ENCODE results near the gene JKAMP.

JKAMP gene

DNA sequence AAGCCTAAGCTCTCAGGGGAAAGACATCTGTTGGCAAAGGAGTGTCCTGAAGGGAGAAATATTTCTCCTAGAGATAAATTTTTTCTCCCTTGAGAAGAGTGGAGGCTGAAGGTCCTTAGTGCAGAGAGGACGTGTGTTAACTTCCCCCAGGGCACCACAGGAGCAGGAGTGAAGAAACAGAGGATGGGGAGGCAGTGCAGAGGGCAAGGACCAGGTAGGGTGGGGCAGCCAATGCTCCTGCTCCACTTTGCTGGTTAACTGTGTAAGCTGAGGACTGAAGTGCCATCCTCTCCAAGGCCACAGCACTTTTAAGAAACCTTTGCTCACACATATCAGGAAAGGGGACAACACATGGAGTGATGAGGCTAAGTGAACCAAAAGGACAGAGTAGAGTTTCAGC is 4.2 kb upstream of the JKAMP start:
- WGBS, 2 experiments: 62 to 64% methylated on average over 1 of the region's 1 CpG
- H3K27me3 ChIP-seq (ENCODE audit: control insufficient read depth, insufficient read depth, low read length, poor library complexity, severe bottlenecking): no peaks in the 10 kb centered on the region

DNA sequence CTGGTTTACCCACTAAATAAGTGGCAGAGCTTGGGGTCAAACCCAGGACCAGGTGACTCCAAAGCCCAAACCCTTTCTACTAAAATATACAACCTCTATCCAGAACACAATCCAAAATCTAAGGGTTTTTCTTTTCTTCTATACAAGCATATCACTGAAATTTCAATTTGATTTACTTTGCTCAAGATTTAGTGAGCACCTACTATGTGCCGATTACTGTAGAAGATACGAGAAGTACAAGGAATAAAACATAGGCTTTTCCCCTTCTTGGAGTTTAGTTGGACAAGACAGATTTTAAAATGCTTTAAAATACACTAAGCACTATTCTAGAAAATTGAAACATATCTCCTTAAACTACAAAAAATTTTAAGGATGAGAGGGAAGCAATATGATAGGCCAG is 2.9 kb upstream of the JKAMP start:
- Histone ChIP-seq H3K4me1 (ENCODE audit: control insufficient read depth, insufficient read depth, low read length) (no peaks in the 10 kb centered on the region), H3K36me3 (ENCODE audit: control insufficient read depth, insufficient read depth, low read length) (peaks cover 5% of the 10 kb centered on the region), H3K4me3 (ENCODE audit: insufficient read depth, low read depth, low read length) (no peak overlapping the region), H3K27ac (ENCODE audit: insufficient read depth, low read depth, low read length, poor library complexity, severe bottlenecking) (no peak overlapping the region), H3K9me3 (ENCODE audit: control insufficient read depth, low read length) (no peaks in the 10 kb centered on the region), H3K27me3 (ENCODE audit: control insufficient read depth, insufficient read depth, low read length, poor library complexity, severe bottlenecking) (no peaks in the 10 kb centered on the region)
- 100% methylated on average over 2 of the region's 2 CpGs for WGBS, 2 experiments

More for the DNA sequence above, 4.2 kb upstream of the JKAMP start:
- Histone ChIP-seq H3K27ac (ENCODE audit: insufficient read depth, low read depth, low read length, poor library complexity, severe bottlenecking) (no peak overlapping the region), H3K4me1 (ENCODE audit: control insufficient read depth, insufficient read depth, low read length) (no peaks in the 10 kb centered on the region), H3K36me3 (ENCODE audit: control insufficient read depth, insufficient read depth, low read length) (peaks cover 5% of the 10 kb centered on the region), H3K4me3 (ENCODE audit: insufficient read depth, low read depth, low read length) (no peak overlapping the region), H3K9me3 (ENCODE audit: control insufficient read depth, low read length) (no peaks in the 10 kb centered on the region)

DNA sequence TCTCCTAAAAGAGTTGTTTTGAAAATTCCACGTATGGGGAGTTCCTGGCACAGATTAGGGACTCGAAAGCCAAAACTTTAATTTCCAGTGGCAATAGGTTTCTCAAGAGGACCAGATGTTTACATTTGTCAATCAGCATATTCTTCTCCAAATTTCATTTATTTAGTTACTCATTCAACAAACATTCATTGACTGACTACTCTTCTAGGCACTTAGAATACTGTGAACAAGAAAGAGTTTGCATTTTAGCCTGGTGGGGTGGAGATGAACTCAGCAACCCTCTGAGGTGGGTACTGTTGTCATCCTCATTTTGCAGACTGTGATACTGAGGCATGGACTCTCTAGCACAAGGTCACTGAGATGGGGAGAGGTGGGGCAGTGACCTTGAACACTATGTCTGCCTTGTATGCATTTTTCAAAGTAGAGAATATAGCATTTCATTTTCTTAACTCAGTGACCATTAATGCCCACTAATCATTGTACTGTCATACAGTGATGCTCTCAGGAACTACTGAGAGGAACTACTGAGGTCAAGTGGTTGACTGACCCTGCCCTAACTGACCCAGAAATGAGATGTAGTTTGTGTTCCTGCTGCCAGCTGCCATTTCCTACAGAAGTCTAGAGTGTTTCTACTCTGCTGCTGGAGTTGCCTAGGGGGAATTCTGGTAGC is 2.3 kb upstream of the JKAMP start:
- H3K4me1 ChIP-seq (ENCODE audit: control insufficient read depth, insufficient read depth, low read length): no peaks in the 10 kb centered on the region
- 90 to 96% methylated on average over 2 of the region's 2 CpGs for WGBS, 2 experiments
- no peak overlapping the region for H3K4me3 ChIP-seq (ENCODE audit: insufficient read depth, low read depth, low read length)
- H3K36me3 ChIP-seq (ENCODE audit: control insufficient read depth, insufficient read depth, low read length): peaks cover 5% of the 10 kb centered on the region
- H3K9me3 ChIP-seq (ENCODE audit: control insufficient read depth, low read length): no peaks in the 10 kb centered on the region
- no peak overlapping the region for H3K27ac ChIP-seq (ENCODE audit: insufficient read depth, low read depth, low read length, poor library complexity, severe bottlenecking)
- H3K27me3 ChIP-seq (ENCODE audit: control insufficient read depth, insufficient read depth, low read length, poor library complexity, severe bottlenecking): no peaks in the 10 kb centered on the region

DNA sequence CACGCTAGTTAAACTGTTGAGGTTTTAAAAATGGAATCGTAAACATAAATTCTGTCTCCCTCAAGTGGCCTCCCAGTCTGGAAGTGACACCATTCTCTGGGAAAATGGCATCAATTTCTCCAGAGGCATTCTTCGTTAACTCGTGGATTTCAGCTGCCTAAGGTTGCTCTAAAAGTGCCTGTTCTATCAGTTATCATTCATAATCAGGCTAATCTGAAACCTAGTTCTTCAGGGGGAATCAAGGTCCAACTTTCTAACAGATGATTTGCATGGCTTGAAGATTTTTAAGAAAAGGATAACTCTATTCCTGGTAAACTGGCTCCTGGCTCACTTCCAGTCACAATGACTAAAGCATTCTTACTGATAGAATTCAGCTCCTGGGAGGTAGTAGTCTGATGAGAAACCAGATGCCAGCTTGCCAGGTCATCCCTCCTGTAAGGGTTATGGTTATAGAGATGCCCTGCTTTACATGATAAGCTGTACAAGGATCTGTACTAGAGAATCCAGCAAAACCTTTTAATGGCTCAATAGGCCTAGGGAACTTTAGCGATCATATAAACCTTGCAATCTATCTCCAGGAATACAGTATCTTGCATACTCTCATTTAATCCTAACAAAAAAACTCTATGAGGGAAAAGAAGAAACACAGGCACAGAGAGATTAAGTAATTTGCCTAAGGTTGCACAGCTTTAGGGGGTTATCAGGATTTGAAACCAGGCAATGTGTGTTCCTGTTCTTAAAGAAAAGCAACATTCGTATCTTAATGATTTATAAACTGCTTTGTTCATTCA is 1.6 kb upstream of the JKAMP start:
- H3K4me3 ChIP-seq (ENCODE audit: insufficient read depth, low read depth, low read length): peak overlapping the region; percentile 90
- no peaks in the 10 kb centered on the region for H3K9me3 ChIP-seq (ENCODE audit: control insufficient read depth, low read length)
- peaks cover 5% of the 10 kb centered on the region for H3K36me3 ChIP-seq (ENCODE audit: control insufficient read depth, insufficient read depth, low read length)
- no peaks in the 10 kb centered on the region for H3K27me3 ChIP-seq (ENCODE audit: control insufficient read depth, insufficient read depth, low read length, poor library complexity, severe bottlenecking)
- H3K27ac ChIP-seq (ENCODE audit: insufficient read depth, low read depth, low read length, poor library complexity, severe bottlenecking): no peak overlapping the region
- no peaks in the 10 kb centered on the region for H3K4me1 ChIP-seq (ENCODE audit: control insufficient read depth, insufficient read depth, low read length)
- 83 to 91% methylated on average over 5 of the region's 6 CpGs for WGBS, 2 experiments

DNA sequence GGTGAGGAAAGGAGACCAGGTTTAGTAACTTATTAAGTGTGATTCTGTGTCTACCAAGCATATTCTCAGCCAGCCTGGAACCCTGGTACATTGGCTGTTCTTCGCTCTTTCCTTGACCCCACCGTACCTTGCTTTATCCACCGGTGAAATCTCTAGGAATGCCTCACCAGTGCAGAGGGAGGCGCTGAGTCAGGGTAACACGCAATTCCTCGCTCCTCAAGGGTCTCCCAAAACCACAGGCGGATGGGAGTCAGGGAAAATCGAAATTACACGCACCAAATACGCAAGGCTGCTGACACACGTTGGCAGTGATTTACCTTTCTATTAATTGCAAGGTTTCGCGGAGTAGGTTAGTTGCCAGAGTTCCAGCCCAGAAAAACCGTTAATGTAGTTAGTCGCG is 954 bp upstream of the JKAMP start:
- H3K27ac ChIP-seq (ENCODE audit: insufficient read depth, low read depth, low read length, poor library complexity, severe bottlenecking): no peak overlapping the region
- no peaks in the 10 kb centered on the region for H3K4me1 ChIP-seq (ENCODE audit: control insufficient read depth, insufficient read depth, low read length)
- H3K27me3 ChIP-seq (ENCODE audit: control insufficient read depth, insufficient read depth, low read length, poor library complexity, severe bottlenecking): no peaks in the 10 kb centered on the region
- no peaks in the 10 kb centered on the region for H3K9me3 ChIP-seq (ENCODE audit: control insufficient read depth, low read length)
- WGBS, 2 experiments: 2 to 3% methylated on average over 16 of the region's 16 CpGs
- H3K4me3 ChIP-seq (ENCODE audit: insufficient read depth, low read depth, low read length): peak overlapping the region; percentile 90
- peaks cover 3% of the 10 kb centered on the region for H3K36me3 ChIP-seq (ENCODE audit: control insufficient read depth, insufficient read depth, low read length)

DNA sequence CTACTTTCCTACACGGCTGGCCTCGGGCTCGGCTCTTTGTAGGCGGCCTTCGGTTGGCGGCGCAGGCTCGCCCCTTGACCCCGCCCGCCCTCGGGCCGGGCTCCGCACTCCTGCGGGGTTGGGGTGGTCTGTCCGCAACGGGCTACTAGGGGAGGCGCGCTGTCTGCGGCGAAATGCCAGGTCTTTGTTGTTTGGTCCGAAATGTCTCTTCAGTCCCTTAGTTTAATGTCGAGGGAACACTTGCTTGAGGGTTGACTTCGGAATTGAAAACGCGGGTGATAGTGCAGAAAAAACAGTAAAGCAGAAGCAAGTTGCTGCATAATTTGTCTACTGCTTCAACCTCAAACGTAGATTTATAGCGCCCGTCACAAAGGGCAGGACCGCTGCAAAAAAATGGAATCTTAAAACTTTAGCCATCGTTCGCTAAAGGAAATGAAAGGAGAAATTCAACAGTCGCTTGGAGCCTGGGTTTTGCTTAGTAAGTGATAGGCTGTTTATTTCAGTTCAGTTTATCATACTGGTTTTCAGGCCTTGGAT is 390 bp downstream of the JKAMP start:
- peak overlapping the region; percentile 83 for H3K27ac ChIP-seq (ENCODE audit: insufficient read depth, low read depth, low read length, poor library complexity, severe bottlenecking)
- H3K9me3 ChIP-seq (ENCODE audit: control insufficient read depth, low read length): no peaks in the 10 kb centered on the region
- H3K27me3 ChIP-seq (ENCODE audit: control insufficient read depth, insufficient read depth, low read length, poor library complexity, severe bottlenecking): no peaks in the 10 kb centered on the region
- H3K4me3 ChIP-seq (ENCODE audit: insufficient read depth, low read depth, low read length): peak overlapping the region; percentile 90
- H3K36me3 ChIP-seq (ENCODE audit: control insufficient read depth, insufficient read depth, low read length): peaks cover 8% of the 10 kb centered on the region
- WGBS, 2 experiments: 1% methylated on average over 32 of the region's 32 CpGs
- no peaks in the 10 kb centered on the region for H3K4me1 ChIP-seq (ENCODE audit: control insufficient read depth, insufficient read depth, low read length)

DNA sequence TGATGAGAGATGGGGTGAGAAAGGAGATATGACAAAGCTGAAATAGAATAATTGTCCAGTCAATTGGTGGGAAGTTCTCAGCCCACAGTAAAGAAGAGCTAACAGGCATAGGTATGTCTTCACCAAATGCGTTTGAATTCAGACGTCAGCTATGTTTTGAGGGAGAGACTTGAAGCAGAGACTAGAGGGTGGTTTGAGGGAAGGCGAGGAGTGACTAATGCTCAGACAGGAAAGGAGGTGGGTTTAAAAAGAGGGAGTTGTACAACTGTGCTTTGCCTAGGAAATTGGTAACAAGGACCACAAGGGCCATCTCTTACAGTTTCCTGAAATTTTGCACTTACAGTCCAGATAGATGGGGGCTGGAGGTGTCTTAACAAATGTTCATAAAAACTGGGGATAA is 6.4 kb downstream of the JKAMP start:
- Histone ChIP-seq H3K9me3 (ENCODE audit: control insufficient read depth, low read length) (no peaks in the 10 kb centered on the region), H3K36me3 (ENCODE audit: control insufficient read depth, insufficient read depth, low read length) (peaks cover 35% of the 10 kb centered on the region), H3K27ac (ENCODE audit: insufficient read depth, low read depth, low read length, poor library complexity, severe bottlenecking) (no peak overlapping the region), H3K4me3 (ENCODE audit: insufficient read depth, low read depth, low read length) (no peak overlapping the region), H3K4me1 (ENCODE audit: control insufficient read depth, insufficient read depth, low read length) (no peaks in the 10 kb centered on the region), H3K27me3 (ENCODE audit: control insufficient read depth, insufficient read depth, low read length, poor library complexity, severe bottlenecking) (no peaks in the 10 kb centered on the region)
- 94 to 96% methylated on average over 3 of the region's 3 CpGs for WGBS, 2 experiments

DNA sequence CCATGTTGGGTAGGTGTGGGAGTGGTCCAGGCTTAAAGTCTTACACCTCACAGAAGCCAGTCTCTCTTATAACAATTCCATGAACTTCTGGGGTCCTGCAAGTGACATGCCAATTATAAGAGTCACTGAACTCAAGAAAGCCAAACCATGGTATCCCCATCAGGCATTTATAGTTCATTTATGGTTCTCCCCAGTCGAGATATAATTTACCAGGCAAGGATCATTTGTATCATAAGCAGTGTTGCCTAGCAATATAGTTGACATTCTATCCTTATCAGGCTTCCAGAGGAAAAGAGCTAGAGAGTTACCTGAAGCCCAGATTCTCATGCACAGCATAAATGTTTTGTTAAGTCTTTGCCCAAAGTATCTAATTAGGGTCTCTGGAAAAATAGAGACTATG is 8.1 kb downstream of the JKAMP start:
- no peak overlapping the region for H3K4me3 ChIP-seq (ENCODE audit: insufficient read depth, low read depth, low read length)
- WGBS, 2 experiments: 100% methylated on average over 1 of the region's 1 CpG
- H3K36me3 ChIP-seq (ENCODE audit: control insufficient read depth, insufficient read depth, low read length): peaks cover 35% of the 10 kb centered on the region
- no peaks in the 10 kb centered on the region for H3K27me3 ChIP-seq (ENCODE audit: control insufficient read depth, insufficient read depth, low read length, poor library complexity, severe bottlenecking)
- no peak overlapping the region for H3K27ac ChIP-seq (ENCODE audit: insufficient read depth, low read depth, low read length, poor library complexity, severe bottlenecking)
- no peaks in the 10 kb centered on the region for H3K9me3 ChIP-seq (ENCODE audit: control insufficient read depth, low read length)
- no peaks in the 10 kb centered on the region for H3K4me1 ChIP-seq (ENCODE audit: control insufficient read depth, insufficient read depth, low read length)

DNA sequence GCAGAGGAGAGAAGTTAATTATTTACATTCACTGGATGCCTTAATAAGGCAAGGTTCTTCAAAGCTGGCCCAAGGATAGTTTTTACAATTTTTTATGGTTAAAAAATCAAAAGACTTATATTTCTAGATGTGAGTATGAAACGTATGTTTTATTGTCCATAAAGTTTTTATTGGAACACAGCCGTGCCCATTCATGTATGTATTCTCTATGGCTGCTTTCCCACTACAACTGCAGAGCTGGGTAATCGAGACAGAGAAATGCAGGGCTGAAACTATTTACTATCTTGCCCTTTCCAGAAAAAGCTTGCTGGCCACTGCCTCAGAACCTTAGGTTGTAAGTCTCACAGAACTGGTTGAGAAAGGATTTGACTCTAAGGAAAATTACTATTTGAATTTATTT is 16.4 kb downstream of the JKAMP start:
- H3K4me1 ChIP-seq (ENCODE audit: control insufficient read depth, insufficient read depth, low read length): no peaks in the 10 kb centered on the region
- H3K27ac ChIP-seq (ENCODE audit: insufficient read depth, low read depth, low read length, poor library complexity, severe bottlenecking): no peak overlapping the region
- H3K27me3 ChIP-seq (ENCODE audit: control insufficient read depth, insufficient read depth, low read length, poor library complexity, severe bottlenecking): no peaks in the 10 kb centered on the region
- WGBS, 2 experiments: 86 to 94% methylated on average over 2 to 3 of the region's 3 CpGs
- peaks cover 5% of the 10 kb centered on the region for H3K36me3 ChIP-seq (ENCODE audit: control insufficient read depth, insufficient read depth, low read length)
- no peak overlapping the region for H3K4me3 ChIP-seq (ENCODE audit: insufficient read depth, low read depth, low read length)
- H3K9me3 ChIP-seq (ENCODE audit: control insufficient read depth, low read length): no peaks in the 10 kb centered on the region

DNA sequence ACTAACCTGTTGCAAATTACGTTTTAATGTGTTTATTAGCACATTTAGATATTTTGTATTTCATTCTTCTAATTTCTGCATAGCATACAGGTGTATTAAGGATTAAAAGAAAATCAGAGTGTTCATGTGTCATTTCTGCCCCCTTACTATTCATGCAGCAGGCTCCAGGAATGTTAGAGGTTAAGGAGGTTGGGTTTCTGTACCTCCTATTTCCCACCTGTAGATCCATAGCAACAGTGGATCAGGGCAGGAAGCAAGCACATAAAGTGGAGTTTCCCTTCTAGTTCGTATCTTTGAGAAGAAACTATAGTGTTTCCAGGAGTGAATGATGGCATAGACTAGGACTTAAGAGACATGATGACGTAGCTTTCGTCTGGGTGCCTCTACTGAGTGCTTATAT is 18.9 kb downstream of the JKAMP start:
- Histone ChIP-seq H3K4me1 (ENCODE audit: control insufficient read depth, insufficient read depth, low read length) (no peaks in the 10 kb centered on the region), H3K9me3 (ENCODE audit: control insufficient read depth, low read length) (no peaks in the 10 kb centered on the region), H3K4me3 (ENCODE audit: insufficient read depth, low read depth, low read length) (no peak overlapping the region), H3K27me3 (ENCODE audit: control insufficient read depth, insufficient read depth, low read length, poor library complexity, severe bottlenecking) (no peaks in the 10 kb centered on the region), H3K27ac (ENCODE audit: insufficient read depth, low read depth, low read length, poor library complexity, severe bottlenecking) (no peak overlapping the region), H3K36me3 (ENCODE audit: control insufficient read depth, insufficient read depth, low read length) (peaks cover 5% of the 10 kb centered on the region)
- 77 to 89% methylated on average over 3 to 4 of the region's 4 CpGs for WGBS, 2 experiments

Measured in ectodermal cell (in vitro differentiated cells).